H9 (cell line): Measurements from ENCODE around the gene MEDAG. TPM values are rescaled to one million over a fixed set of nuclear protein-coding genes. Genes with fewer than 3 reads are reported as not detected.

Source experiments
- DNase-seq: peaks from one replicate; pipeline ENCODE4 v3.0.0-alpha.2; 2017
- H2AFZ ChIP-seq: one replicate; pipeline ENCODE4 v1.6.1; 2013; ENCODE audit warnings: mild to moderate bottlenecking, low read length, control low read depth, moderate library complexity
- H2AK5ac ChIP-seq: 2 replicates; pipeline ENCODE4 v1.6.1; 2013; ENCODE audit warnings: low read length, control low read depth, mixed read lengths; ENCODE audit not compliant: insufficient read length
- H2BK120ac ChIP-seq: one replicate; pipeline ENCODE4 v1.6.1; 2013; ENCODE audit warnings: low read depth, mild to moderate bottlenecking, low read length, control low read depth, inconsistent platforms; ENCODE audit not compliant: poor library complexity, severe bottlenecking
- H2BK12ac ChIP-seq: 2 replicates; pipeline ENCODE4 v1.6.1; 2013; ENCODE audit warnings: low read length, control low read depth, mixed read lengths, low read depth; ENCODE audit not compliant: insufficient read length
- H2BK15ac ChIP-seq: 2 replicates; pipeline ENCODE4 v1.6.1; 2013; ENCODE audit warnings: low read depth, low read length, control low read depth
- H2BK20ac ChIP-seq: one replicate; pipeline ENCODE4 v1.6.1; 2013; ENCODE audit warnings: low read depth, mild to moderate bottlenecking, low read length, control low read depth, inconsistent platforms; ENCODE audit not compliant: poor library complexity, severe bottlenecking
- H2BK5ac ChIP-seq: 2 replicates; pipeline ENCODE4 v1.6.1; 2013; ENCODE audit warnings: low read length, control low read depth, mixed read lengths; ENCODE audit not compliant: insufficient read length
- H3K14ac ChIP-seq: 2 replicates; pipeline ENCODE4 v1.6.1; 2013; ENCODE audit warnings: low read length, control low read depth; ENCODE audit not compliant: insufficient read depth
- H3K18ac ChIP-seq: 2 replicates; pipeline ENCODE4 v1.6.1; 2013; ENCODE audit warnings: low read depth, mild to moderate bottlenecking, mixed read lengths, low read length, control low read depth; ENCODE audit not compliant: insufficient read length
- H3K23ac ChIP-seq: 2 replicates; pipeline ENCODE4 v1.6.1; 2013; ENCODE audit warnings: low read length, control low read depth, mixed read lengths, low read depth; ENCODE audit not compliant: insufficient read length
- H3K23me2 ChIP-seq: 2 replicates; pipeline ENCODE4 v1.6.1; 2013; ENCODE audit warnings: low read depth, mild to moderate bottlenecking, mixed read lengths, low read length, control low read depth; ENCODE audit not compliant: insufficient read length, poor library complexity, severe bottlenecking
- H3K27ac ChIP-seq: 2 replicates; pipeline ENCODE4 v1.5.1; 2013; ENCODE audit warnings: low read length, control low read depth, mixed read lengths, low read depth; ENCODE audit not compliant: insufficient read length
- H3K27me3 ChIP-seq: 2 replicates; pipeline ENCODE4 v1.6.1; 2013; ENCODE audit warnings: low read length, control low read depth, inconsistent platforms; ENCODE audit not compliant: insufficient read depth
- H3K4ac ChIP-seq: 2 replicates; pipeline ENCODE4 v1.6.1; 2013; ENCODE audit warnings: low read depth, mild to moderate bottlenecking, control low read depth, inconsistent platforms, low read length, moderate library complexity
- H3K4me1 ChIP-seq: 2 replicates; pipeline ENCODE4 v1.6.1; 2013; ENCODE audit warnings: low read length, control low read depth, inconsistent platforms; ENCODE audit not compliant: insufficient read depth
- H3K4me2 ChIP-seq: 2 replicates; pipeline ENCODE4 v1.6.1; 2013; ENCODE audit warnings: low read length, control low read depth, mixed read lengths; ENCODE audit not compliant: insufficient read length, insufficient read depth
- H3K56ac ChIP-seq: 2 replicates; pipeline ENCODE4 v1.6.1; 2013; ENCODE audit warnings: low read depth, mild to moderate bottlenecking, mixed read lengths, low read length, control low read depth; ENCODE audit not compliant: insufficient read length
- H3K79me1 ChIP-seq: 2 replicates; pipeline ENCODE4 v1.6.1; 2013; ENCODE audit warnings: low read depth, mild to moderate bottlenecking, moderate library complexity, low read length, control low read depth, inconsistent platforms; ENCODE audit not compliant: insufficient read depth, poor library complexity, severe bottlenecking
- H3K79me2 ChIP-seq: 2 replicates; pipeline ENCODE4 v1.6.1; 2013; ENCODE audit warnings: low read length, control low read depth, inconsistent platforms; ENCODE audit not compliant: insufficient read depth
- H3K9ac ChIP-seq: 2 replicates; pipeline ENCODE4 v1.6.1; 2013; ENCODE audit warnings: low read length, control low read depth, mixed read lengths; ENCODE audit not compliant: insufficient read length; ENCODE audit errors: extremely low read depth
- H3K9me3 ChIP-seq: one replicate; pipeline ENCODE4 v1.6.1; 2013; ENCODE audit warnings: low read depth, low read length, inconsistent platforms; ENCODE audit not compliant: control insufficient read depth
- H3T11ph ChIP-seq: one replicate; pipeline ENCODE4 v1.6.1; 2013; ENCODE audit warnings: mild to moderate bottlenecking, low read length, control low read depth, inconsistent platforms
- H4K20me1 ChIP-seq: one replicate; pipeline ENCODE4 v1.6.1; 2013; ENCODE audit not compliant: control insufficient read depth, insufficient read length, insufficient read depth
- H4K5ac ChIP-seq: 2 replicates; pipeline ENCODE4 v1.6.1; 2013; ENCODE audit warnings: low read depth, mild to moderate bottlenecking, mixed read lengths, low read length, control low read depth; ENCODE audit not compliant: insufficient read length
- H4K8ac ChIP-seq: replicated peaks from 2 replicates; pipeline ENCODE4 v1.6.1; 2013; ENCODE audit warnings: low read length, control low read depth, mixed read lengths, low read depth; ENCODE audit not compliant: insufficient read length
- H4K91ac ChIP-seq: 2 replicates; pipeline ENCODE4 v1.6.1; 2013; ENCODE audit warnings: low read depth, mild to moderate bottlenecking, moderate library complexity, mixed read lengths, low read length, control low read depth; ENCODE audit not compliant: insufficient read length
- H3K27ac Mint-ChIP-seq, 3 experiments: 2 replicates in 2 of 3; 3 replicates in 1 of 3; pipeline ENCODE4 v1.8.0; 2020 to 2021; ENCODE audit warnings: mixed read lengths in 3 of 3, mild to moderate bottlenecking in 1 of 3, moderate library complexity in 1 of 3
- H3K27me3 Mint-ChIP-seq: 2 replicates; pipeline ENCODE4 v1.8.0; 2021; ENCODE audit warnings: low read depth, mild to moderate bottlenecking, moderate library complexity, mixed read lengths
- H3K36me3 Mint-ChIP-seq, 3 experiments: 2 replicates in 2 of 3; 3 replicates in 1 of 3; pipeline ENCODE4 v1.8.0; 2020 to 2021; ENCODE audit warnings: low read depth in 3 of 3, mixed read lengths in 3 of 3; ENCODE audit not compliant: insufficient read depth in 1 of 3
- H3K4me1 Mint-ChIP-seq, 2 experiments: 2 replicates each; pipeline ENCODE4 v1.8.0; 2020; ENCODE audit warnings: mixed read lengths in 2 of 2
- H3K4me3 Mint-ChIP-seq, 2 experiments: 2 replicates in 1 of 2; 3 replicates in 1 of 2; pipeline ENCODE4 v1.8.0; 2020 to 2021; ENCODE audit warnings: mild to moderate bottlenecking in 2 of 2, mixed read lengths in 2 of 2, moderate library complexity in 1 of 2
- H3K9me3 Mint-ChIP-seq, 2 experiments: 2 replicates in 1 of 2; 3 replicates in 1 of 2; pipeline ENCODE4 v1.8.0; 2020; ENCODE audit warnings: mild to moderate bottlenecking in 2 of 2, mixed read lengths in 2 of 2, moderate library complexity in 1 of 2
- CTCF ChIP-seq: fragments of 200-600 bp; sonication (generic); conservative IDR thresholded peaks from 3 replicates; pipeline ENCODE4 v1.8.0; 2021; ENCODE audit warnings: antibody characterized with exemption, mild to moderate bottlenecking
- WGBS: extraction: QIAGEN DNeasy Blood & Tissue Kit; methylation state at CpG from one replicate; pipeline ENCODE4 v1.1.7; 2013; ENCODE audit warnings: missing lambda C conversion rate, low lambda C conversion rate, mixed read lengths; ENCODE audit not compliant: insufficient read length; ENCODE audit errors: extremely low coverage; 5-methylcytosine and 5-hydroxymethylcytosine counted together
- total RNA-seq: library from RNA; stranded (reverse); gene quantifications from 2 replicates; pipeline ENCODE4 v1.2.1, GENCODE V29; 2021

Gene MEDAG
- total RNA-seq, 1 experiment from 2014 or later = 0.87 TPM

GRCh38 chr13:30928978-30929377 lies 22.9 kb downstream of the MEDAG start:
- peaks cover 19 to 21% of the 10 kb centered on the region in 2 experiments for H3K4me1 Mint-ChIP-seq
- Histone ChIP-seq H4K20me1 (no peaks in the 10 kb centered on the region), H2BK20ac (no peak overlapping the region), H3K23ac (no peak overlapping the region), H2BK15ac (no peak overlapping the region), H3K14ac (no peak overlapping the region), H2BK12ac (no peak overlapping the region), H3K4me1 (peaks cover 2% of the 10 kb centered on the region; the same call in 1 of the 2 replicates), H2AFZ (no peak overlapping the region), H2BK120ac (no peak overlapping the region), H3K56ac (no peak overlapping the region), H4K91ac (no peak overlapping the region), H3K23me2 (peaks cover 8% of the 10 kb centered on the region), H3T11ph (no peak overlapping the region), H2AK5ac (no peak overlapping the region), H3K79me2 (no peaks in the 10 kb centered on the region), H3K18ac (no peak overlapping the region), H3K4me2 (no peak overlapping the region), H3K4ac (no peak overlapping the region), H2BK5ac (no peak overlapping the region), H3K27me3 (no peaks in the 10 kb centered on the region; the same call in 1 of the 2 replicates), H3K79me1 (no peaks in the 10 kb centered on the region), H4K8ac (no peak overlapping the region), H4K5ac (no peak overlapping the region), H3K9ac (no peak overlapping the region), H3K9me3 (no peaks in the 10 kb centered on the region), H3K27ac (no peak overlapping the region)
- H3K9me3 Mint-ChIP-seq = no peaks in the 10 kb centered on the region
- no peak overlapping the region for H3K4me3 Mint-ChIP-seq
- peaks cover 29% of the 10 kb centered on the region for H3K27me3 Mint-ChIP-seq
- no peak overlapping the region for H3K27ac Mint-ChIP-seq
- TF ChIP-seq CTCF = no peak
- WGBS = no CpG with 5 or more reads among the region's 5 CpGs
- no peaks in the 10 kb centered on the region for H3K36me3 Mint-ChIP-seq
- DNase-seq = no peak
